NCI-H2227 (cell line): ENCODE results near the gene OR51E1.

Experiments used
- DNase-seq: peaks from one replicate; lab custom pipeline; 2025; ENCODE audit not compliant: unreplicated experiment; lab: John Stamatoyannopoulos, UW

The OR51E1 gene

DNA sequence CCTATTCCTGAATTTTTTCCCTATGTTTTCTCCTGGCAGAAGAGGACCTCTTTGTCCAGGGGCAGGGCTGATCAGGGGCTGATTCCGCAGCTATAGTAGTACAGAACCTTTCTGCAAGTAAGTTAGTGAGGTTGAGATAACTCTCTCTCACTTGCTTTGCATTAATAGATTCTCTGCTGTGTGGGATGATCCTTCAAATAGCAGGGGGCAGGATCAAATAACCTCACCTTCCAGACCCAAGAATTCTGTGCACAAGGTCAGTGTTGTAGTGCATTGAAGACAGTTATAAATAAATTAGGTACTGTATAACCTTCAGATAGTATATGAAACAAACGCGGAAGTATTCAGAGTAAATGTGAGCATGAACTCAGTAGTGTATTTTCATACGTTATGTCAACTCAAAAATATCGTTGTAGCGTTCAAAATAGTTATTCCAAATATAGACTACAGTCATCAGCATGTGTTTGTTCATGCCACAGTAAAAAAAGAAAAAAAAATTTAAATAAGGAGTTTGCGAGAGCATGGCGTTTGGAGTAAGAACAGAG lies 61.1 kb downstream of the OR51E1 start:
- DNase-seq, result no peak
